ENCODE results near the gene SECTM1.
A peak's percentile ranks its signal among the peaks of the same experiment; 100 is the strongest.

The SECTM1 gene

GRCh38 chr17:82314012-82314726, 19.4 kb downstream of the SECTM1 start:
- DNase-seq = no peak

- no peak for DNase-seq
Observed at GRCh38 chr17:82313195-82314011, 20.2 kb downstream of the SECTM1 start.

- no peak for DNase-seq
Observed at GRCh38 chr17:82311971-82312370, 21.6 kb downstream of the SECTM1 start.

GRCh38 chr17:82310877-82311276, 22.7 kb downstream of the SECTM1 start:
- DNase-seq = no peak

- DNase-seq = no peak
Observed at GRCh38 chr17:82309656-82310570, 23.7 kb downstream of the SECTM1 start.

- DNase-seq = no peak
Observed at GRCh38 chr17:82305727-82306300, 27.8 kb downstream of the SECTM1 start.

GRCh38 chr17:82304826-82305726, 28.5 kb downstream of the SECTM1 start:
- DNase-seq = no peak

- no peak for DNase-seq
Observed at GRCh38 chr17:82303944-82304808, 29.4 kb downstream of the SECTM1 start.

GRCh38 chr17:82302991-82303943, 30.3 kb downstream of the SECTM1 start:
- no peak for DNase-seq

- no peak for DNase-seq
Observed at GRCh38 chr17:82302568-82302963, 31.0 kb downstream of the SECTM1 start.

- DNase-seq = peak; percentile 63
Observed at GRCh38 chr17:82301916-82302567, 31.5 kb downstream of the SECTM1 start.

- DNase-seq = no peak
Observed at GRCh38 chr17:82301300-82301915, 32.2 kb downstream of the SECTM1 start.

- DNase-seq = peak; percentile 65
Observed at GRCh38 chr17:82300707-82301270, 32.8 kb downstream of the SECTM1 start.

- no peak for DNase-seq
Observed at GRCh38 chr17:82300228-82300627, 33.3 kb downstream of the SECTM1 start.

- DNase-seq = peak; percentile 30
Observed at GRCh38 chr17:82299452-82299851, 34.1 kb downstream of the SECTM1 start.

- no peak for DNase-seq
Observed at GRCh38 chr17:82298538-82299421, 34.8 kb downstream of the SECTM1 start.

Data from stimulated activated CD4-positive, alpha-beta T cell treated with anti-CD3 and anti-CD28 coated beads, Interleukin-4, amount 100 ng/mL, for 24 hours (primary cell).